Posterior vena cava (tissue), 2 donors: ENCODE data around the gene KIF26B. TPM values are rescaled to one million over a fixed set of nuclear protein-coding genes. Genes with fewer than 3 reads are reported as not detected.

ENCODE experiments used
- DNase-seq: peaks from one replicate; pipeline ENCODE4 v3.0.0-alpha.2; 2020; ENCODE audit warnings: low spot score
- intact Hi-C, 2 donors: fragments of 100-400 bp; cut with DNase I; formaldehyde crosslinking; loops; one replicate each; pipeline versions ENCODE4 v1.14.1 to v1.14.2; 2022 to 2023
- total RNA-seq, 2 donors: library from RNA; stranded (reverse); fragmentation: NEBNext Ultra II Directional; extraction: Animal tissue kit (Norgen Biotek cat#: 25700); gene quantifications; one replicate each; pipeline ENCODE4 v1.2.1, GENCODE V29; 2021
- donor health status: DM: yes; HTN: yes; CAD: no.
- donor health status: DM: yes; HTN: yes; CAD: no.

Gene KIF26B
- total RNA-seq, 2 donors from 2014 or later, result 0.62 to 0.65 TPM

- intact Hi-C loops, result no loop called here
- DNase-seq, result no peak
Observed at GRCh38 chr1:245197911-245198379, 43.2 kb downstream of the KIF26B start.

GRCh38 chr1:245198748-245199516, 44.1 kb downstream of the KIF26B start:
- intact Hi-C loops, result no loop called here
- DNase-seq, result no peak

GRCh38 chr1:245200146-245200545, 45.4 kb downstream of the KIF26B start:
- intact Hi-C loops, result no loop called here
- no peak for DNase-seq

- no peak for DNase-seq
- intact Hi-C loops, result no loop called here
Observed at GRCh38 chr1:245201201-245201600, 46.4 kb downstream of the KIF26B start.

- DNase-seq, result no peak
- intact Hi-C loops, result no loop called here
Observed at GRCh38 chr1:245201827-245202226, 47.0 kb downstream of the KIF26B start.

- intact Hi-C loops, result no loop called here
- DNase-seq, result no peak
Observed at GRCh38 chr1:245205396-245205795, 50.6 kb downstream of the KIF26B start.

GRCh38 chr1:245205864-245206263, 51.1 kb downstream of the KIF26B start:
- no peak for DNase-seq
- intact Hi-C loops, result no loop called here

- no peak for DNase-seq
- intact Hi-C loops, result no loop called here
Observed at GRCh38 chr1:245207056-245207638, 52.4 kb downstream of the KIF26B start.

- DNase-seq, result no peak
- intact Hi-C loops, result no loop called here
Observed at GRCh38 chr1:245207801-245208200, 53.0 kb downstream of the KIF26B start.

GRCh38 chr1:245209658-245210435, 55.1 kb downstream of the KIF26B start:
- intact Hi-C loops, result no loop called here

GRCh38 chr1:245211035-245211749, 56.4 kb downstream of the KIF26B start:
- DNase-seq, result no peak
- intact Hi-C loops, result no loop called here

More at GRCh38 chr1:245209658-245210435, 55.1 kb downstream of the KIF26B start:
- no peak for DNase-seq

GRCh38 chr1:245211761-245212160, 57.0 kb downstream of the KIF26B start:
- intact Hi-C loops, result no loop called here
- no peak for DNase-seq

- no peak for DNase-seq
- intact Hi-C loops, result no loop called here
Observed at GRCh38 chr1:245212221-245212710, 57.5 kb downstream of the KIF26B start.

- intact Hi-C loops, result no loop called here
- DNase-seq, result no peak
Observed at GRCh38 chr1:245213066-245213831, 58.5 kb downstream of the KIF26B start.

- no peak for DNase-seq
- intact Hi-C loops, result no loop called here
Observed at GRCh38 chr1:245215071-245215470, 60.3 kb downstream of the KIF26B start.

- intact Hi-C loops, result no loop called here
Observed at GRCh38 chr1:245216366-245217115, 61.8 kb downstream of the KIF26B start.

GRCh38 chr1:245217853-245218608, 63.2 kb downstream of the KIF26B start:
- DNase-seq, result no peak
- intact Hi-C loops, result no loop called here

More at GRCh38 chr1:245216366-245217115, 61.8 kb downstream of the KIF26B start:
- DNase-seq, result no peak
